Measurements from ENCODE around the gene TEK.

The TEK gene

GRCh38 chr9:27248702-27249101 lies 139.7 kb downstream of the TEK start:
- no peak for DNase-seq

- DNase-seq = no peak
Measured at GRCh38 chr9:27258662-27259061, 149.6 kb downstream of the TEK start.

GRCh38 chr9:27260789-27261516 lies 151.9 kb downstream of the TEK start:
- no peak for DNase-seq

GRCh38 chr9:27261517-27262211 lies 152.6 kb downstream of the TEK start:
- DNase-seq = no peak

GRCh38 chr9:27272103-27272502 lies 163.1 kb downstream of the TEK start:
- no peak for DNase-seq

- DNase-seq = no peak
Measured at GRCh38 chr9:27273186-27273585, 164.2 kb downstream of the TEK start.

- no peak for DNase-seq
Measured at GRCh38 chr9:27276193-27277030, 167.4 kb downstream of the TEK start.

GRCh38 chr9:27278374-27278773 lies 169.3 kb downstream of the TEK start:
- DNase-seq = no peak

GRCh38 chr9:27279611-27280010 lies 170.6 kb downstream of the TEK start:
- no peak for DNase-seq

All from SIG-M5 (cell line).